HG03342 (cell line): ENCODE measurements around the gene CPOX.

Experiments used
- ATAC-seq: cut with Tn5 transposase; IDR thresholded peaks from one replicate; pipeline ENCODE4 v1.9.1; 2021; ENCODE audit warnings: mild to moderate bottlenecking, moderate library complexity; ENCODE audit not compliant: unreplicated experiment

Gene CPOX

GRCh38 chr3:98545940-98546339 is 47.5 kb downstream of the CPOX start:
- no peak for ATAC-seq

DNA sequence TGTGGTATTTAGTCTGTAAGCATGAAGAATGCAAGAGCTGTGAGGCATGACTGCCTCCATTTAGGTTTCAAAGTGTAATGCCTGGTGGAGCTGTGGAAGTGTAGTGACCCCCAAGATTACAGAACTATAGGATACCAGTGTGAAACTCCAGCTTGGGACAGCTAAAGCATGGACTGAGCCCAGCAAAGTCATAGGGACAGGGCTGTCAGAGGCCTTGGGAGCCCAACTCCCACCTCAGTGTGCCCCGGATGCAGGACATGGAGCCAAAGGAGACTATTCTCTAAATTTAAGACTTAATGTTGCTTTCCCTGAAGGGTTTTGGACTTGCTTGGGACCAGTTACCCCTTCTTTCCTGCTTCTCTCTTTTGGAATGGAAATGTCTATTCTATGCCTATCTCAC is 50.8 kb downstream of the CPOX start:
- ATAC-seq = no peak

DNA sequence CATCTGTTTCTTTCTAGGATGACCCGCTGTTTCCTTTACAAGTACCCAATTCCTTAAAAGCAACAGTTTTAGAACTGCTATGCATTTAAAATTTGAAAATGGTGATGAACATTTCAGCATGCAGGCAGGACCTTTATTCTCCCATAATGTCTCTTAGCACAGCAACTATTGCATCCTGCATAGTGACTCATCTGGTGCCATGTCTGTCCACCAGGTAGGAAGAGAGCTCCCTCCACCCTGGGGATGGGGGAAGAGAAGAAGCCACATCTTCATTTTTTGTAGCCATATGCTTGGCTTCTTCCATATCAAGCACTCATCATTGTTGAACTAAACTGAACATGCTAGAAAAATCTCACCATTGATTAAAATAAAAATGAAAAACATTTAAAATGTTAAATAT is 51.7 kb downstream of the CPOX start:
- no peak for ATAC-seq

DNA sequence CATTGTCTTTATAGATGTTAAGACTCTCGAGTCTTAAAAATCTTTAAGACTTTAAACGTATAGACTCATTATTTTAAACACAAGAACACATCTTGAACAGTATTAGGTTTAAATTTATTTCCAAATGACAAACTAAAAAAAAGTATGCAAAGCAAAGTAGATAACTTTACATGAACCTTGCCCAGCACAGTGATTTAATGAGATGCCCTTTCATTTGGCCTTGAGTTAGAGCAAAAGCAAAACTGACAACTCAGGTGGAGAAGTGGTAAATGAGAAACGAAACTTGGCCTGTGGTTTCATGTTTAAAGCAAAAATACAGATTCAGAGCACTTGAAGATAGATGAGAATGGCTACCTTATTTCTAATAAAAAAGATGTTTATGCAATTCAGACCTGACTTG is 53.1 kb downstream of the CPOX start:
- peak; percentile 41 for ATAC-seq

DNA sequence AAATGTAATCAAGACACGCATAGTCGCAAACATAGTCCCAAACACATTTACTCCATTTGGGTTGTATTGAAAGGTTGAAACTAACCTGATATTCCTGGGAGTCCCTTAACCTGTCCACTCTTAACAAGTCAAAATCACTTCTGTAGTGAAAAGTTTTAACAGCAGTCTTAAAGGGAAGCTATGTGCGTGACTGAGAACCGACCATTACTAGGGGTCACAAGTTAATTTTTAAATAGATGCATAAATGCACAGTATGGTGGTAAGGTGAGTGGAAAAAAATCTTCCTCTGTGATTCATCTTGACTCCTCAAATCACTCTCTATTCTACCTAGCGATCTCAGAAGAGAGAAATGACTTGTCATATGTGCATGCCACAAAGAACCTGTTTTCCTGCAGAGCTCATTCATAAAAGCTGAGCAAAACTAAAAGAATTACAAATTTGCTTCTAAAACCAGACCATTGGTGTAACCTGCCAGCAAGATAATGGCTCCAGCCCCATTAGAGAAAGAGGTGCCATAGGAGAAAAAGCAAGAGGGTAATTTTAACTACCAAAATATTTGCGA is 56.9 kb downstream of the CPOX start:
- ATAC-seq = peak; percentile 69

- no peak for ATAC-seq
Observed at GRCh38 chr3:98534734-98535133, 58.7 kb downstream of the CPOX start.

- no peak for ATAC-seq
Observed at GRCh38 chr3:98534168-98534567, 59.2 kb downstream of the CPOX start.

GRCh38 chr3:98532709-98533571 is 60.5 kb downstream of the CPOX start:
- ATAC-seq = no peak

DNA sequence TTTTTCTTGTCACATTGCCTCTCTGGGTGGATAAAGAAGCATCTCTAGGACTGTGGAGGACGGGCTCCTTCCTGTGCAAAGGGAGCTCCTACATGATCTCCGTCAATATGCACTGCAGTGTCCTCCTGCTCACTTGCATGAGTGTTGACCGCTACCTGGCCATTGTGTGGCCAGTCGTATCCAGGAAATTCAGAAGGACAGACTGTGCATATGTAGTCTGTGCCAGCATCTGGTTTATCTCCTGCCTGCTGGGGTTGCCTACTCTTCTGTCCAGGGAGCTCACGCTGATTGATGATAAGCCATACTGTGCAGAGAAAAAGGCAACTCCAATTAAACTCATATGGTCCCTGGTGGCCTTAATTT is 61.2 kb downstream of the CPOX start:
- no peak for ATAC-seq

GRCh38 chr3:98531622-98532274 is 61.7 kb downstream of the CPOX start, which contains the start of gene GPR15:
GPR15 (plus strand) TSS chr3:98531978; CDS start chr3:98532034, 56 bp downstream.
- peak; percentile 34 for ATAC-seq

DNA sequence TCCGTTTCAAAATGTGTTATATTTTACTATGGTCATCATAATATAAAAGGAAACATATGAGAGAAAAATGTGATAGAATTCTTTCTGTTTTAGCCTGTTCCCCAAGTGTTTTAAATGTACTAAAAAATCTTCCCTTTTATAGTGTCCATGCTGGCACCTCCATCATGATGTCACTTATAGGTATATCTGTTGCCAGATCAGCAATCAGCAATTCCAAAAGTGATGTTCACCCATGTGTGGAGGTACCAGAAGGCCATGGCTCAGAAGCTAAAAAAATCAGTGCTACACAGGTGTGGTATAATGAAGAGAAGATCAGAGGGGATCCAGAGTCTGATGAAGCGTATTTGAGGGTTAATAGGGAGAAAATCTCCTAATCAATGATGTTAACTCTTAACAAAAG is 62.7 kb downstream of the CPOX start:
- ATAC-seq = no peak

DNA sequence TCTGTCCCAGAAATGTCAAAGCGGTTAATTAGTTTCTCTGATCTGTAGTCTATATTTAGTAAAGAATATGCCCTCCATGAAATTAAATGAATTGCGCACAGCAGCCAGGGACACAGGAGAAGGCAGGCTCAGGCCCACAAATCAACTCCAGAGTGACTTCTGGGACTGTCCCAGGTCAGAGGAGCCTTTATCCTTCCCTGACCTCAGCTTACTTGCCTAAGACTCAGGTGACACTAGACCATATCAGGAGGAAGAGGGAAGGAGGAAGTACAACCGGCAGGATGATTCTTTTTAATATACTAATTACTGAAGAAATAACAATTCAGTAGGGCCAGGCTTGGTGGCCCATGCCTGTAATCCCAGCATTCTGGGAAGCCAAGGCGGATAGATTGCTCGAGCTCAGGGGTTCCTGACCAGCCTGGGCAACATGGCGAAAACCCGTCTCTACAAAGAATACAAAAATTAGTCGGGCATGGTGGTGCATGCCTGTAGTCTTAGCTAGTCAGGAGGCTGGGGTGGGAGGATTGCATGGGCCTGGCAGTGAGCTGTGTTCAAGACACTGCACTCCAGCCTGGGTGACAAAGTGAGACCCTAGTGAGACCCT is 63.5 kb downstream of the CPOX start:
- ATAC-seq = no peak
